Measurements from ENCODE around the gene HK2.

HK2 gene

DNA sequence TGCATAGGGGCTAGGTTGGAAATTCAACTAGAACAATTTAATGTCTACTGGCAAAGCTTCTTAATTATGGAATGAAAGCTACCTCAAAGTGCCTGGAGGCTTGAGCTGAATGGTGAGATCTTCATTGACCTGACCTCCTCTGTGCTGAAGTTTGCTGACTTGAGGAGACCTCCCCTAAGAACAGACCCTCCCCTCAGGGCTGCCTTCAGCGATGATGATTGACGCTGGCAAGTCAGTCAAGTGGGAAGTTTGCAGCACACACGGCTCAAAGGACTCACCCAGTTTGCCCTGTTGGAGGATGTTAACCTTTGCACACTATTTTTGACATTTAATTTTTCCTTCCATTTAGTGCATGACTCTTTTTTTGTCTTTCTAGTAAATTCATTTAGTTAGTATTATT is 107.4 kb downstream of the HK2 start:
- DNase-seq: no peak

DNA sequence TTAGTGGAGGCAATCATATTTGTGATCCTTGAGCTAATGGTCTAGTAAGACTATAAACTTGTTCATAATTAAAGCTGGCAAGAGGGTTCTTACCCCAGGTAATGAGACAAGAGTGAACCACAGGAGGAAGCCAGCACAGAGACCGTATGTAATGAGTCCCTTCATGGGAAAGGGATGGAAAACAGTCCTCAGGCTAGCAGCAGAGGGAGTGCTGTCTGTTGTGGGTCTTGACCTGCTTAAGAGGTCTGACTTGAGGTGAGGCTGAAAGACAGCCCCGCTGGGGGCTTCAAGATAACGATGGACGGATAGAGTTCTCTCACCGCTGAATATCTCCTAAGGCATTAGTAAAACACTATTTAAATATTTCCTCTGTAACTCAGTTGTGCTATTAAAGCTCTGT is 108.3 kb downstream of the HK2 start:
- DNase-seq: no peak

Data from NCI-H1092 treated with DMSO at 0.1 percent for 48 hours (cell line).